Hepatocyte (in vitro differentiated cells): ENCODE measurements around the gene TSPO2.

Source experiments
- CTCF ChIP-seq: fragments of 200-600 bp; sonication (generic); IDR thresholded peaks from 2 replicates; pipeline ENCODE4 v1.5.1; 2016; ENCODE audit warnings: antibody characterized with exemption, mild to moderate bottlenecking; ENCODE audit not compliant: poor library complexity
- EZH2 ChIP-seq: fragments of 200-600 bp; sonication (generic); IDR thresholded peaks from 2 replicates; pipeline ENCODE4 v1.6.1; 2016; ENCODE audit warnings: antibody characterized with exemption, mild to moderate bottlenecking, borderline replicate concordance
- EZH2phosphoT487 ChIP-seq: fragments of 200-600 bp; sonication (generic); IDR thresholded peaks from one replicate; pipeline ENCODE4 v1.6.1; 2018; ENCODE audit warnings: antibody characterized with exemption, mild to moderate bottlenecking, low read depth, moderate library complexity; ENCODE audit not compliant: unreplicated experiment, severe bottlenecking

DNA sequence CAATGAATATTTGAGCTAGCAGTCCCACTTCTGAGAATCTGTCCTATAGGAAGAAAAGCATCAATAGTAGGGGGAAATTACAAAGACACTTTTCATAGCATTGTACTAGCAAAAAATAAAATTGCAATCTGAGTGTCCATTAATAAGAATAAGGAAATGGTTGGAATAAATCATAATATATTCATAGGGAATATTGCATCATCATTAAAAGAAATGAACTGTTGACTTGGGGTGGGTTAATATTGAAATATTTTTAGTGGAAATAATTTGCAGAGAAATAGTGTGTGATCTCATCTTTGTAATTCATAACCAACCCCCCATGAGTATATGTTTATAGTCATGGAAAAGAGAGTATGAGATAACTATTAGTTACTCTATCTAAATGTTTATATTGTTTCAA lies 42.9 kb downstream of the TSPO2 start:
- TF ChIP-seq EZH2 (no peak), CTCF (no peak), EZH2phosphoT487 (no peak)
